ENCODE data around the gene HBS1L. TPM values are rescaled to one million over a fixed set of nuclear protein-coding genes. Genes with fewer than 3 reads are reported as not detected.

Gene HBS1L
- total and polyA plus RNA-seq, 4 donors, result 32.7 to 89.0 (median 52.2) TPM

DNA sequence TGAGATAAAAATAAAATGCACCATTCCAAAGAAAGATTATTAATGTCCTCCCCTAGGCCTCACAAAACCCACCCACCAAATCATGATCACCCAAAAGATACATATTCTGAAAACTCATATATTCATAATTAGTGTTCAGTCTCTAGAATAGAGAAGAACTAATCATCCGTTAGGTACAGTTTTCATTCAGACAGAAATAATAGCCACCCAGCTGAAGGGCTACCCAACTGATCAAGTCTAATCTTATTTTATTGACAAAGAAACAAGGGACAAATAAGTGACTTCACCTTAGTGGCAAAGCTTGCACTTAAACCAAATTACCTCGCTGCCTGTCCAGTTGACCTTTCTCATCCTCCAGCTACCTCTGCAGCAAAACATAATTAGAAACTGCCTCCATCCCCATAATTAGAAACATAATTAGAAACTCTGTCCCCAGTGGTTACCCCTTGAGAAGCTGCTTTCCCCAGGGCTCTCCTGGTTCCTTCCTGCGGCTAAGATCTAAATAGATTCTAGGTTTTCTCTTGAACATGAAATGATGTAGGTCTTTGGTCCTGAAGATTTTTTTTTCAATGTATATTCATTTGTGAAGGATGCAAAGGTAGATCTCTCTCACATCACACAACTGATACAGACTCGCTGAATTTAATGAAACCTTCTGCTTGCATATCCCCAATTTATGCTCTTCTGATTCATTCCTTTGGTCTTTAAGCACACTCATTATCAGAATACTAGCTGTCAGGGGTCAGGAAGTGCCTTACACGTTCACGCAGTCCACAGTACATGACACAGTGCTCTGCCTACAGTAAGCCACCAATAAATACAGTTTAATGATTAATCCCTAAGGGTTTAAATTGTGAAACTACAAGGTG is 46.3 kb downstream of the HBS1L start (continued):
- peak; percentile 32 for TF ChIP-seq SP1 (IDR thresholded peaks at IDR 0.05)

DNA sequence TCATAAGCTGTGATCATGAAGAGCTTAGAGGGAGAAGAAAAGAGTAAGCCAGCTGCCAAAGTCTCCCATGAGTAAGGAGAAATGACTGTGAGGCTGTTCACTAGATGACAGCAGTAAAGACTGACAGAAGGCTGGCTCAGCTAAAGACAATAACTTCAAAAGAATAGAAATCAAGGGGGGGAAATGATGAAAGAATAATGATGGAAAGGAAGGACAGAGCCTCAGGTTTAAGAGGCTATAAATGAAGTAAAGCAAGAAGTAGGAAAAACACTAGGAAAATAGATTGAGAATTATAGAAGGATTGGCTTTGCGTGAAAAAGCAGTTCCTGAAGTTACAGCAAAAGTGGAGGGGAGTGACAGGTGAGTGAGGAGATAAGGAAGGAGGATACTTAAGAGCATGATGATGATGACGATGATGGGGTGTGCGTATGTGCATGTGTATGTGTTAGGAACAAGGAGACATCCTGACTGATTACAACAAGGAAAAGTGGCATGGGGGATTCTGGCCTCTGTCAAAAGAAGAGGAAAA is 48.2 kb downstream of the HBS1L start:
- Histone ChIP-seq H3K27ac (ENCODE audit: low read depth in 1 of 2, low read length in 2 of 2) (no peak overlapping the region), H3K4me1 (ENCODE audit: control insufficient read depth in 4 of 4, insufficient read depth in 4 of 4, low read length in 3 of 4) (peaks cover 1 to 17% (median 7%) of the 10 kb centered on the region in 4 donors), H3K36me3 (ENCODE audit: control insufficient read depth in 4 of 4, insufficient read depth in 3 of 4, low read depth in 1 of 4, low read length in 3 of 4) (no peaks in the 10 kb centered on the region), H3K9me3 (ENCODE audit: control insufficient read depth in 4 of 4, low read length in 3 of 4) (no peaks in the 10 kb centered on the region), H3K4me3 (ENCODE audit: low read depth in 1 of 3, low read length in 3 of 3) (no peak overlapping the region), H3K27me3 (ENCODE audit: control insufficient read depth in 4 of 4, insufficient read depth in 4 of 4, low read length in 3 of 4) (no peaks in the 10 kb centered on the region), H3K9ac (ENCODE audit: low read depth in 1 of 2, low read length in 2 of 2) (no peak overlapping the region)
- WGBS, result 97% methylated on average over 3 of the region's 3 CpGs
- no peak for TF ChIP-seq RXRA (IDR thresholded peaks at IDR 0.05)
- TF ChIP-seq, protein P1, sequence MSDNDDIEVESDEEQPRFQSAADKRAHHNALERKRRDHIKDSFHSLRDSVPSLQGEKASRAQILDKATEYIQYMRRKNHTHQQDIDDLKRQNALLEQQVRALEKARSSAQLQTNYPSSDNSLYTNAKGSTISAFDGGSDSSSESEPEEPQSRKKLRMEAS (IDR thresholded peaks at IDR 0.05), result no peak
- no peak for TF ChIP-seq RAD21 (IDR thresholded peaks at IDR 0.05)
- DNase-seq (ENCODE audit: low spot score), result no peak

DNA sequence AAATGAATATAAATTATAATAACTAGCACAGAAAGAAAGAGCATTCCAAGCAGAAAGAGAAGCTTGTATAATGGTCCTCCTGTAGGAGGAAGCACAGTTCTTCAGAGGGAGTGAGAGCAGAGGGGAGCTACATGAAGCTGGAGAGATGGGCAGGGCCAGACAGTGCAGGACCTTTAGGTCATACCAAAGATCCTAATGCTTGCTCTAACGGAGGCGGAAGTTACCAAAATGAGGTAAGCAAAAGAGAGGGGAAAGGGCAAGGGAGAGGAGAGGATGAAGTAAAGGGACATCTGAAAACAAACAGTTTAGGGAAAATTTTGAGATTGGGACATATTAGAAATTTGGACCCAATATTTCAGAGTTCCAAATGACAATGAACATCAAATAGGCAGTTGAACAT is 50.2 kb downstream of the HBS1L start:
- no peak overlapping the region for H3K9ac ChIP-seq (ENCODE audit: low read depth in 1 of 2, low read length in 2 of 2)
- DNase-seq (ENCODE audit: low spot score), result no peak
- no peaks in the 10 kb centered on the region for H3K9me3 ChIP-seq (ENCODE audit: control insufficient read depth in 4 of 4, low read length in 3 of 4)
- H3K27ac ChIP-seq (ENCODE audit: low read depth in 1 of 2, low read length in 2 of 2), result no peak overlapping the region
- 81% methylated on average over 2 of the region's 2 CpGs for WGBS
- peaks cover 0 to 2% (median 0%) of the 10 kb centered on the region in 4 donors for H3K36me3 ChIP-seq (ENCODE audit: control insufficient read depth in 4 of 4, insufficient read depth in 3 of 4, low read depth in 1 of 4, low read length in 3 of 4)
- H3K27me3 ChIP-seq (ENCODE audit: control insufficient read depth in 4 of 4, insufficient read depth in 4 of 4, low read length in 3 of 4), result no peaks in the 10 kb centered on the region
- no peak for TF ChIP-seq EGR1 (IDR thresholded peaks at IDR 0.05; ENCODE audit: low read depth in 2 of 2)
- no peak for TF ChIP-seq JUND (IDR thresholded peaks at IDR 0.05)
- TF ChIP-seq NR2F2 (IDR thresholded peaks at IDR 0.05), result no peak
- TF ChIP-seq, protein P2, sequence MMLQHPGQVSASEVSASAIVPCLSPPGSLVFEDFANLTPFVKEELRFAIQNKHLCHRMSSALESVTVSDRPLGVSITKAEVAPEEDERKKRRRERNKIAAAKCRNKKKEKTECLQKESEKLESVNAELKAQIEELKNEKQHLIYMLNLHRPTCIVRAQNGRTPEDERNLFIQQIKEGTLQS (IDR thresholded peaks at IDR 0.05), result no peak
- no peak for TF ChIP-seq HNF4A (conservative IDR thresholded peaks at IDR 0.05)
- no peak for TF ChIP-seq SP1 (IDR thresholded peaks at IDR 0.05)
- TF ChIP-seq, protein P1 (IDR thresholded peaks at IDR 0.05), result no peak
- TF ChIP-seq TAF1 (conservative IDR thresholded peaks at IDR 0.05), result no peak
- no peak overlapping the region for H3K4me3 ChIP-seq (ENCODE audit: low read depth in 1 of 3, low read length in 3 of 3)
- H3K4me1 ChIP-seq (ENCODE audit: control insufficient read depth in 4 of 4, insufficient read depth in 4 of 4, low read length in 3 of 4), result peaks cover 1 to 17% (median 7%) of the 10 kb centered on the region in 4 donors

DNA sequence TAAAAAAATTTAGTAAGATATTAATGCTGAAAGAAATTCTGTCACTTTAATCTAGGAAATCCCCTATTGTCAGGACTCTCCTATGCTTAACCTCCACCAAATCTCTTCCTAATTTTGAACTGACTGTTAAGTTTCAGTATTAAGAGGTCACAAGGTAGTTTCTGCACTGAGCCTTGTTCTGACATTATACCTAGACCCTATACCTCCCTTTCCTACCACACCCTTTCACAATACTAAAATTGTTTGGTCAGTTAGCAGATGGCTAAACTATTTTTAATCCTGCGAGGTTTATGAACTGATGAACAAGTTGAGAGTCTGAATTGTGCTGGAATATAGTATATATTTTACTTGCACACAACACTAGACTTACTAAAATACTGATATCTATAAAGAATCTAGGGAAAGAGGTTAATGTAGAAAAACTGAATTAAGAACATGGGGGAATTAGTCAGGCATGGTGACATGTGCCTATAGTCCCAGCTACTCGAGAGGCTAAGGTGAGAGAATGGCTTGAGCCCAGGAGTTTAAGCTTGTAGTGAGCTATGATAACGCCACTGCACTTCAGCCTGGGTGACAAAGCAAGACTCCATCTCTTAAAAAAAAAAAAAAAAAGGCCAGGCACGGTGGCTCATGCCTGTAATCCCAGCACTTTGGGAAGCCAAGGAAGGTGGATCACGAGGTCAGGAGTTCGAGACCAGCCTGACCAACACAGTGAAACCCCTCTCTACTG is 51.5 kb downstream of the HBS1L start:
- Histone ChIP-seq H3K9ac (ENCODE audit: low read depth in 1 of 2, low read length in 2 of 2) (no peak overlapping the region), H3K4me1 (ENCODE audit: control insufficient read depth in 4 of 4, insufficient read depth in 4 of 4, low read length in 3 of 4) (peaks cover 0 to 6% (median 2%) of the 10 kb centered on the region in 4 donors), H3K9me3 (ENCODE audit: control insufficient read depth in 4 of 4, low read length in 3 of 4) (no peaks in the 10 kb centered on the region), H3K27me3 (ENCODE audit: control insufficient read depth in 4 of 4, insufficient read depth in 4 of 4, low read length in 3 of 4) (no peaks in the 10 kb centered on the region), H3K36me3 (ENCODE audit: control insufficient read depth in 4 of 4, insufficient read depth in 3 of 4, low read depth in 1 of 4, low read length in 3 of 4) (peaks cover 0 to 3% (median 0%) of the 10 kb centered on the region in 4 donors), H3K27ac (ENCODE audit: low read depth in 1 of 2, low read length in 2 of 2) (no peak overlapping the region), H3K4me3 (ENCODE audit: low read depth in 1 of 3, low read length in 3 of 3) (no peak overlapping the region)
- DNase-seq (ENCODE audit: low spot score), result no peak
- 80% methylated on average over 6 of the region's 6 CpGs for WGBS
- TF ChIP-seq FOXA2 (IDR thresholded peaks at IDR 0.05), result no peak
- TF ChIP-seq GABPA (IDR thresholded peaks at IDR 0.05 in 1 of 2, conservative IDR thresholded peaks at IDR 0.05 in 1 of 2), result no peak
- TF ChIP-seq YY1 (IDR thresholded peaks at IDR 0.05), result no peak
- TF ChIP-seq SP1 (IDR thresholded peaks at IDR 0.05), result no peak
- TF ChIP-seq, protein P3, sequence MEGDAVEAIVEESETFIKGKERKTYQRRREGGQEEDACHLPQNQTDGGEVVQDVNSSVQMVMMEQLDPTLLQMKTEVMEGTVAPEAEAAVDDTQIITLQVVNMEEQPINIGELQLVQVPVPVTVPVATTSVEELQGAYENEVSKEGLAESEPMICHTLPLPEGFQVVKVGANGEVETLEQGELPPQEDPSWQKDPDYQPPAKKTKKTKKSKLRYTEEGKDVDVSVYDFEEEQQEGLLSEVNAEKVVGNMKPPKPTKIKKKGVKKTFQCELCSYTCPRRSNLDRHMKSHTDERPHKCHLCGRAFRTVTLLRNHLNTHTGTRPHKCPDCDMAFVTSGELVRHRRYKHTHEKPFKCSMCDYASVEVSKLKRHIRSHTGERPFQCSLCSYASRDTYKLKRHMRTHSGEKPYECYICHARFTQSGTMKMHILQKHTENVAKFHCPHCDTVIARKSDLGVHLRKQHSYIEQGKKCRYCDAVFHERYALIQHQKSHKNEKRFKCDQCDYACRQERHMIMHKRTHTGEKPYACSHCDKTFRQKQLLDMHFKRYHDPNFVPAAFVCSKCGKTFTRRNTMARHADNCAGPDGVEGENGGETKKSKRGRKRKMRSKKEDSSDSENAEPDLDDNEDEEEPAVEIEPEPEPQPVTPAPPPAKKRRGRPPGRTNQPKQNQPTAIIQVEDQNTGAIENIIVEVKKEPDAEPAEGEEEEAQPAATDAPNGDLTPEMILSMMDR (IDR thresholded peaks at IDR 0.05; ENCODE audit: low read depth, low read length, missing input control), result no peak
- TF ChIP-seq, protein P1 (IDR thresholded peaks at IDR 0.05), result no peak
- no peak for TF ChIP-seq TAF1 (conservative IDR thresholded peaks at IDR 0.05)
- TF ChIP-seq RXRA (IDR thresholded peaks at IDR 0.05), result no peak
- TF ChIP-seq, protein P2 (IDR thresholded peaks at IDR 0.05), result no peak
- no peak for TF ChIP-seq EGR1 (IDR thresholded peaks at IDR 0.05; ENCODE audit: low read depth in 2 of 2)
- TF ChIP-seq FOXA1 (IDR thresholded peaks at IDR 0.05), result no peak
- no peak for TF ChIP-seq NR2F2 (IDR thresholded peaks at IDR 0.05)
- TF ChIP-seq HNF4A (conservative IDR thresholded peaks at IDR 0.05), result no peak

Data from liver (tissue), 9 donors.